ENCODE data around the gene PIK3AP1.

PIK3AP1 gene

GRCh38 chr10:96596422-96597407 lies 123.6 kb downstream of the PIK3AP1 start:
- no peaks in the 10 kb centered on the region for H3K36me3 ChIP-seq
- no peak overlapping the region for H3K27ac ChIP-seq
- TF ChIP-seq CTCF (IDR thresholded peaks at IDR 0.05; ENCODE audit: low read depth, low read length), result no peak

GRCh38 chr10:96595741-96596140 lies 124.6 kb downstream of the PIK3AP1 start:
- no peak for DNase-seq
- Histone ChIP-seq H3K4me3 (ENCODE audit: low read depth, low read length) (no peak overlapping the region), H3K27me3 (ENCODE audit: insufficient read depth, low read depth, severe bottlenecking) (no peaks in the 10 kb centered on the region), H3K9me3 (ENCODE audit: severe bottlenecking) (no peaks in the 10 kb centered on the region), H3K27ac (no peak overlapping the region), H3K36me3 (no peaks in the 10 kb centered on the region)
- no peak for TF ChIP-seq CTCF (IDR thresholded peaks at IDR 0.05; ENCODE audit: low read depth, low read length)

More at GRCh38 chr10:96596422-96597407, 123.6 kb downstream of the PIK3AP1 start:
- no peak for DNase-seq
- no peaks in the 10 kb centered on the region for H3K9me3 ChIP-seq (ENCODE audit: severe bottlenecking)
- no peak overlapping the region for H3K4me3 ChIP-seq (ENCODE audit: low read depth, low read length)
- H3K27me3 ChIP-seq (ENCODE audit: insufficient read depth, low read depth, severe bottlenecking), result no peaks in the 10 kb centered on the region

DNA sequence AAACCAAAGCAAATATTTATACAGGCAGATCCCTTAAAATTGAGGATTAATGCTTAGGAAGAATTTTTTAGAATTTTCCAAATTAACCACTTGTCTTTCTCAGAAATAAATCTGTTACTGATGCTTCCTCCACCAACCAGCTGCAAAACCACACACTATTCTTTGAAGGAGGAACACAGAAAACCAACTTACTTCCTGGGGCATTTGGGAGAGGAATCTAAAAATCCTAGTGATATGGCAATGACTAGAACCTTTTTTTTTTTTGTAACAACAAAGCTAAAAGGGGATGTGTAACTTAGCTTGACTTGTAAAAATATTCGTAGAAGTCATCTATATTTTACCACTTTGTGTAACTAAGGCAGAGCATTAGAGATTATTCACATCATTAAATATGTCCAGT lies 128.4 kb downstream of the PIK3AP1 start:
- no peaks in the 10 kb centered on the region for H3K36me3 ChIP-seq
- no peaks in the 10 kb centered on the region for H3K9me3 ChIP-seq (ENCODE audit: severe bottlenecking)
- no peak overlapping the region for H3K4me3 ChIP-seq (ENCODE audit: low read depth, low read length)
- H3K27ac ChIP-seq, result no peak overlapping the region
- TF ChIP-seq CTCF (IDR thresholded peaks at IDR 0.05; ENCODE audit: low read depth, low read length), result no peak
- H3K27me3 ChIP-seq (ENCODE audit: insufficient read depth, low read depth, severe bottlenecking), result no peaks in the 10 kb centered on the region
- DNase-seq, result no peak

DNA sequence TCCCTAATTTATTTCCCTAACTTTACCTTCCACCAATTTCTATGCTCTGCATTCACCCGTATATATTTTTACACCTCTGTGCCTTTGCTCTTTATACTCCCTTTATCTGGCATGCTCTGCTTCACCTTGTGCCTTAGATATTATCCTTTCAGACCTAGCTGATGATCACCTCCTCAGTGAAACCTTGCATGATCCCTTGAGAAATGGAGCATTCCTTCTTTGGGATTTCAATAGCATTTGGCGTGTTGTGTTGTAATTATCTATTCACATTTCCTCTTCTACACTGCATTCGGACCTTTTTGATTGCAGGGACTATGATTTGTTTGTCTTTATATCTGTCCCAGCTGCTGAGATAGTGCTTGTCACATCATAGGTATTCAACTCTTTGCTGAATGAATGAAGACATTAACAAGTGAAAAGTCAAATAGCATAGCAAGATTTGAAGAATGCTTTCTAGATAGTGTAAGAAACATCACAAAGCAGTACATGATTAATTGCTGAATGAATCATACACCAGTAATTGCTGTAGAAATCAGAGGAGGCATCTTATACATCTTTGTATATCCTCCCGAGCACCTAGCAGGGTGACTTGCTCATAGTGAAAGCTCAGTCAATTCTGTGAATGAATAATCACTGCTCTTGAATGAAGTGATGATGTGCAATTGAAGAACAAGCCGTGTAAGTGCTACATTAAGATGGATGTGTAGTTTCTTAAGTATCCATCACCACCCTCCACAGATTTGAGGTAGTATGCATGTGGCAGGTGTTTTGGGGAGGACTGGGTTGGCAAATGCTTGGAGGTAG lies 131.5 kb downstream of the PIK3AP1 start:
- peaks cover 8% of the 10 kb centered on the region for H3K36me3 ChIP-seq
- H3K9me3 ChIP-seq (ENCODE audit: severe bottlenecking), result no peaks in the 10 kb centered on the region
- DNase-seq, result no peak
- no peak overlapping the region for H3K27ac ChIP-seq
- H3K4me3 ChIP-seq (ENCODE audit: low read depth, low read length), result no peak overlapping the region
- no peaks in the 10 kb centered on the region for H3K27me3 ChIP-seq (ENCODE audit: insufficient read depth, low read depth, severe bottlenecking)
- no peak for TF ChIP-seq CTCF (IDR thresholded peaks at IDR 0.05; ENCODE audit: low read depth, low read length)

DNA sequence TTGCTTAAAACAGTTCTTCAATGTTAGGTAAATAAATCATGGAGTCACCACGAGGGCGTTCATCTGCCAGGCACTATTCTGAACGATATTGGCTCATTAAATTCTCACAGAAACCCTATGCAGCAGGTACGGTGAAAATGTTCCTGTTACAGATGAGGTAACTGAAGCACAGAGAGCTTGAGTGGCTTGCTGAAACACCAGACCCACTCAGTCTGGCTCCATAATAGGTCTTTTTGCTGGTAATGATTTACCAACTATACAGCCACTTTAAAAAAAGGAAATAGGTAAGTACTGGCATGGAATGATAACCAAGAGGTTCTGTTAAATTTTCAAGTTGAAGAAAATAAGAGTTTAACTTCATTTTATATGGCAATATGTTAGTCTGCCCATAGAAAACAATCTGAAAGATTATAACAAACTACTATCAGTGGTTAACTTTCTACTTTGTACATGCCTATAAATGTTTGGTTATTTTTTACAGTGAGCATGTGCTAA lies 132.2 kb downstream of the PIK3AP1 start:
- no peak for TF ChIP-seq CTCF (IDR thresholded peaks at IDR 0.05; ENCODE audit: low read depth, low read length)
- no peak for DNase-seq
- peak overlapping the region; percentile 97 for H3K27ac ChIP-seq

More for the DNA sequence above, 132.2 kb downstream of the PIK3AP1 start:
- H3K36me3 ChIP-seq, result peaks cover 11% of the 10 kb centered on the region
- H3K4me3 ChIP-seq (ENCODE audit: low read depth, low read length), result peak overlapping the region; percentile 80
- H3K9me3 ChIP-seq (ENCODE audit: severe bottlenecking), result no peaks in the 10 kb centered on the region
- H3K27me3 ChIP-seq (ENCODE audit: insufficient read depth, low read depth, severe bottlenecking), result no peaks in the 10 kb centered on the region

All from WERI-Rb-1 (cell line).